ENCODE results near the gene PKP1.
"Not testable (repeated sequence)": the region's sequence is repeated elsewhere in the genome, so short reads cannot be mapped to it uniquely, and the experiment has no call there.

The PKP1 gene

GRCh38 chr1:201282931-201283829 lies at the start of gene PKP1:
Gene PKP1, plus strand, starts transcription at chr1:201283506. Its CDS starts 197 bp downstream, at chr1:201283703.
- DNase-seq = peak in 1 of 6 experiments; percentile 4

- DNase-seq = not testable (repeated sequence)
These were observed 43.7 kb upstream of the PKP1 start for GRCh38 chr1:201239646-201240045.

- DNase-seq = no peak
These were observed 43.1 kb upstream of the PKP1 start for GRCh38 chr1:201240171-201240570.

- no peak for DNase-seq
These were observed 41.6 kb upstream of the PKP1 start for GRCh38 chr1:201241736-201242135.

GRCh38 chr1:201245082-201245481 lies 38.2 kb upstream of the PKP1 start:
- DNase-seq = no peak

GRCh38 chr1:201248721-201249559 lies 34.4 kb upstream of the PKP1 start:
- DNase-seq = no peak

GRCh38 chr1:201250326-201251011 lies 32.8 kb upstream of the PKP1 start:
- no peak for DNase-seq

- no peak for DNase-seq
These were observed 31.9 kb upstream of the PKP1 start for GRCh38 chr1:201251411-201251810.

- no peak for DNase-seq
These were observed 31.4 kb upstream of the PKP1 start for GRCh38 chr1:201251851-201252430.

- DNase-seq = no peak
These were observed 30.3 kb upstream of the PKP1 start for GRCh38 chr1:201252944-201253371.

- no peak for DNase-seq
These were observed 29.9 kb upstream of the PKP1 start for GRCh38 chr1:201253411-201253810.

GRCh38 chr1:201253906-201254624 lies 29.2 kb upstream of the PKP1 start:
- no peak for DNase-seq

GRCh38 chr1:201254625-201255478 lies 28.5 kb upstream of the PKP1 start:
- DNase-seq = peak in 5 of 6 experiments; percentile 17 to 51 (median 31)

- DNase-seq = no peak
These were observed 27.6 kb upstream of the PKP1 start for GRCh38 chr1:201255479-201256362.

GRCh38 chr1:201258132-201258531 lies 25.2 kb upstream of the PKP1 start:
- not testable (repeated sequence) for DNase-seq

GRCh38 chr1:201258763-201259230 lies 24.5 kb upstream of the PKP1 start:
- no peak for DNase-seq

GRCh38 chr1:201259476-201260235 lies 23.6 kb upstream of the PKP1 start:
- no peak for DNase-seq

GRCh38 chr1:201260236-201260590 lies 23.1 kb upstream of the PKP1 start:
- no peak for DNase-seq
